Measurements from ENCODE around the gene NEK8. TPM values are rescaled to one million over a fixed set of nuclear protein-coding genes. Genes with fewer than 3 reads are reported as not detected.

The NEK8 gene
- total RNA-seq (2022) (4.5 and 8.6 TPM in 2 replicates), Bru-seq, nascent RNA (percentile 47 among the genes with signal in this experiment), BruChase-seq, experiment 1, labeled RNA remaining after a 6-hour chase (percentile 51 among the genes with signal in this experiment), BruChase-seq, experiment 2, labeled RNA remaining after a 2-hour chase (percentile 45 among the genes with signal in this experiment)
- long read RNA-seq, partial matches to known transcripts = 0 of 13 reads
- long read RNA-seq, other reads (novel, unspliced or antisense) = 10 of 13 reads

- Mint-ChIP-seq H3K36me3 (ENCODE audit: insufficient read depth, unreplicated experiment) (peaks cover 36% of the 10 kb centered on the region), H3K4me3 (ENCODE audit: unreplicated experiment) (peak within 1 kb of the TSS; percentile 91)
- POLR2A ChIA-PET = interaction anchor here (0.6 to 18.0 kb wide), 20 partner anchors 9 to 1693 kb away, joined by 3 to 1135 read pairs (median 10); partner anchors contain the start of genes DHRS13, FAM222B, FLOT2 and PHF12
Observed at GRCh38 chr17:28728364-28729200, at the start of gene NEK8. Gene NEK8, plus strand, starts transcription at chr17:28728788. Its CDS starts 26 bp downstream, at chr17:28728814.

GRCh38 chr17:28682655-28683054 is 45.9 kb upstream of the NEK8 start:
- H3K4me1 Mint-ChIP-seq (ENCODE audit: insufficient read depth, unreplicated experiment) = no peaks in the 10 kb centered on the region
- ChIA-PET CTCF (interaction anchor here (0.6 to 1.8 kb wide), 2 partner anchors 8 to 431 kb away, joined by 3 to 6 read pairs; no protein-coding TSS in a partner anchor), POLR2A (interaction anchor here (1.2 to 3.6 kb wide), 4 partner anchors 8 to 28 kb away, joined by 3 to 11 read pairs (median 4); partner anchors contain the start of genes SDF2 and SUPT6H)

More at GRCh38 chr17:28728364-28729200, at the start of gene NEK8:
- no peak for TF ChIP-seq CTCF (IDR thresholded peaks at IDR 0.05; ENCODE audit: unreplicated experiment)
- CTCF ChIA-PET = interaction anchor here (0.6 to 9.2 kb wide), 9 partner anchors 12 to 230 kb away, joined by 3 to 365 read pairs (median 6); partner anchors contain the start of genes FAM222B and TRAF4
- Mint-ChIP-seq H3K4me1 (ENCODE audit: insufficient read depth, unreplicated experiment) (peaks cover 32% of the 10 kb centered on the region), H3K9me3 (ENCODE audit: unreplicated experiment) (no peaks in the 10 kb centered on the region), H3K27ac (ENCODE audit: low read depth, unreplicated experiment) (peak within 1 kb of the TSS; percentile 99), H3K27me3 (ENCODE audit: insufficient read depth, unreplicated experiment) (no peaks in the 10 kb centered on the region)
- intact Hi-C loops (cut with micrococcal nuclease) = loop anchor here (1.0 kb wide), 1 partner anchor 15 kb away; no protein-coding TSS in a partner anchor
- TSS peak; percentile 29 for BruUV-seq (replicated peaks)
- DNase-seq (ENCODE audit: unreplicated experiment) = peak; percentile 98

GRCh38 chr17:28684963-28685362 is 43.6 kb upstream of the NEK8 start:
- TF ChIP-seq CTCF (IDR thresholded peaks at IDR 0.05; ENCODE audit: unreplicated experiment) = no peak
- H3K36me3 Mint-ChIP-seq (ENCODE audit: insufficient read depth, unreplicated experiment) = peaks cover 99% of the 10 kb centered on the region
- POLR2A ChIA-PET = interaction anchor here (0.6 kb wide), 1 partner anchor 36 kb away, joined by 3 read pairs; no protein-coding TSS in a partner anchor
- no peaks in the 10 kb centered on the region for H3K9me3 Mint-ChIP-seq (ENCODE audit: unreplicated experiment)
- CTCF ChIA-PET = no interaction called here
- no peaks in the 10 kb centered on the region for H3K4me1 Mint-ChIP-seq (ENCODE audit: insufficient read depth, unreplicated experiment)
- no peaks in the 10 kb centered on the region for H3K27me3 Mint-ChIP-seq (ENCODE audit: insufficient read depth, unreplicated experiment)
- intact Hi-C loops (cut with micrococcal nuclease) = no loop called here
- peak; percentile 52 for DNase-seq (ENCODE audit: unreplicated experiment)
- H3K27ac Mint-ChIP-seq (ENCODE audit: low read depth, unreplicated experiment) = no peak overlapping the region
- no TSS peak for BruUV-seq (replicated peaks)
- H3K4me3 Mint-ChIP-seq (ENCODE audit: unreplicated experiment) = no peak overlapping the region

More at GRCh38 chr17:28682655-28683054, 45.9 kb upstream of the NEK8 start:
- no TSS peak for BruUV-seq (replicated peaks)
- Mint-ChIP-seq H3K27me3 (ENCODE audit: insufficient read depth, unreplicated experiment) (no peaks in the 10 kb centered on the region), H3K9me3 (ENCODE audit: unreplicated experiment) (no peaks in the 10 kb centered on the region), H3K36me3 (ENCODE audit: insufficient read depth, unreplicated experiment) (peaks cover 98% of the 10 kb centered on the region), H3K27ac (ENCODE audit: low read depth, unreplicated experiment) (no peak overlapping the region), H3K4me3 (ENCODE audit: unreplicated experiment) (no peak overlapping the region)
- DNase-seq (ENCODE audit: unreplicated experiment) = no peak
- no peak for TF ChIP-seq CTCF (IDR thresholded peaks at IDR 0.05; ENCODE audit: unreplicated experiment)
- intact Hi-C loops (cut with micrococcal nuclease) = no loop called here

All from MCF 10A (cell line).